T-helper 2 cell treated with Interferon-gamma antibody and Interleukin-4, amounts not matched to agents 5 μg/mL and 100 μg/mL, for 36 hours (primary cell): ENCODE data around the gene CYP19A1.

Experiments used
- DNase-seq: peaks from one replicate; pipeline ENCODE4 v3.0.0; 2021; ENCODE audit warnings: low spot score
- H3K27ac Mint-ChIP-seq: one replicate; pipeline ENCODE4 v1.8.0; 2021; ENCODE audit warnings: mild to moderate bottlenecking, mixed read lengths
- H3K27me3 Mint-ChIP-seq: one replicate; pipeline ENCODE4 v1.8.0; 2021; ENCODE audit warnings: low read depth, mixed read lengths
- H3K36me3 Mint-ChIP-seq: one replicate; pipeline ENCODE4 v1.8.0; 2021; ENCODE audit warnings: low read depth, mixed read lengths
- H3K4me1 Mint-ChIP-seq: one replicate; pipeline ENCODE4 v1.8.0; 2021; ENCODE audit warnings: low read depth, mixed read lengths
- H3K4me3 Mint-ChIP-seq: one replicate; pipeline ENCODE4 v1.8.0; 2022; ENCODE audit warnings: mild to moderate bottlenecking, moderate library complexity, mixed read lengths
- H3K9me3 Mint-ChIP-seq: one replicate; pipeline ENCODE4 v1.8.0; 2021; ENCODE audit warnings: mixed read lengths

Gene CYP19A1

GRCh38 chr15:51312166-51313073 is 26.0 kb downstream of the CYP19A1 start:
- no peak for DNase-seq
- H3K9me3 Mint-ChIP-seq, result no peaks in the 10 kb centered on the region
- H3K27me3 Mint-ChIP-seq, result peaks cover 8% of the 10 kb centered on the region
- no peaks in the 10 kb centered on the region for H3K4me1 Mint-ChIP-seq
- H3K36me3 Mint-ChIP-seq, result no peaks in the 10 kb centered on the region
- H3K27ac Mint-ChIP-seq, result no peak overlapping the region
- no peak overlapping the region for H3K4me3 Mint-ChIP-seq

GRCh38 chr15:51311510-51311909 is 26.9 kb downstream of the CYP19A1 start:
- no peaks in the 10 kb centered on the region for H3K4me1 Mint-ChIP-seq
- H3K27me3 Mint-ChIP-seq, result peaks cover 11% of the 10 kb centered on the region
- DNase-seq, result no peak
- no peaks in the 10 kb centered on the region for H3K9me3 Mint-ChIP-seq
- no peaks in the 10 kb centered on the region for H3K36me3 Mint-ChIP-seq
- no peak overlapping the region for H3K27ac Mint-ChIP-seq
- no peak overlapping the region for H3K4me3 Mint-ChIP-seq

DNA sequence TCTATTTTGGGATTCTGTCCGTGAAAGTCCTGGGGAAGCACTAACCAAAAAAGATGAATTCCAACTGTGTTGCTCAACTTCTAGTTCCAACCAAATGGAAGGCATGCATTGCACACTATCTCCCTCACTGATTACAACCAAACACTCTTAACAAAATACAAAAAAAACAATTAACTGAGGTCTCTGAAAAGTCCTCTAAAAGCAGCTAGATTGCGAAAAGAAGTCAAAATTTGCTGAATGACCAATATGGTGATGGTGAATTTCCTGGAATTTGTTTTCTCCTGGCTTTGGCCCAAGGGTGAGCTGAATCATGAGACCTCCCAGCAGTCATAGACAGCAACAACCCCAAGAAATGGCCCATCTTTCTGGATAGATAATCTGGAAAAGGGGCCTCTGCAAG is 28.3 kb downstream of the CYP19A1 start:
- DNase-seq, result no peak
- no peak overlapping the region for H3K27ac Mint-ChIP-seq
- H3K36me3 Mint-ChIP-seq, result no peaks in the 10 kb centered on the region
- no peaks in the 10 kb centered on the region for H3K4me1 Mint-ChIP-seq
- H3K9me3 Mint-ChIP-seq, result no peaks in the 10 kb centered on the region
- peaks cover 11% of the 10 kb centered on the region for H3K27me3 Mint-ChIP-seq
- H3K4me3 Mint-ChIP-seq, result no peak overlapping the region

- no peaks in the 10 kb centered on the region for H3K9me3 Mint-ChIP-seq
- peaks cover 21% of the 10 kb centered on the region for H3K27me3 Mint-ChIP-seq
- no peak overlapping the region for H3K4me3 Mint-ChIP-seq
- no peak for DNase-seq
- no peak overlapping the region for H3K27ac Mint-ChIP-seq
- H3K4me1 Mint-ChIP-seq, result no peaks in the 10 kb centered on the region
- H3K36me3 Mint-ChIP-seq, result no peaks in the 10 kb centered on the region
Measured at GRCh38 chr15:51307811-51308210, 30.6 kb downstream of the CYP19A1 start.

- Mint-ChIP-seq H3K27me3 (peaks cover 21% of the 10 kb centered on the region), H3K4me3 (no peak overlapping the region), H3K9me3 (no peaks in the 10 kb centered on the region), H3K4me1 (no peaks in the 10 kb centered on the region), H3K36me3 (no peaks in the 10 kb centered on the region), H3K27ac (no peak overlapping the region)
- no peak for DNase-seq
Measured at GRCh38 chr15:51307325-51307724, 31.1 kb downstream of the CYP19A1 start.

- Mint-ChIP-seq H3K4me3 (no peak overlapping the region), H3K36me3 (no peaks in the 10 kb centered on the region), H3K4me1 (no peaks in the 10 kb centered on the region), H3K27ac (no peak overlapping the region), H3K27me3 (peaks cover 16% of the 10 kb centered on the region), H3K9me3 (no peaks in the 10 kb centered on the region)
- DNase-seq, result no peak
Measured at GRCh38 chr15:51303462-51303980, 34.9 kb downstream of the CYP19A1 start.

DNA sequence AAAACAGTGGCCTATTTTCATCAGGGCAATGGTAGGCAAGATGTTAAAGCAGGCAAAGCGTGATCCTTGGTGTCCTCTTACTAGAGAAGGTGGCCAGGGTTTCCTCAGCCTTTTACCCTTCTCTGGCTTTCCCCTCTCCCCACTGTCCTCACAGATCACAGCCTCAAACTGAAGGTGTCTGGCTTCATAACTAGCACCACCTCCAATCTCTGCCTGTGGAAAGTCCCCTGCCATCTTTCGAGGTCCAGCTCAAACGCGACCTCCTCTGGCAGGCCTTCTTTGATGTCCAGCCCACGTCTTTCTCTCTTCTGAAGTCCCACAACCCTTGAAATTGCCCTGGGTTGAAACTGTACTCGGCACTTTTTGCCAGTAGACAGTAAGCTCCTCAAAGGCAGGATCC is 35.9 kb downstream of the CYP19A1 start:
- H3K27me3 Mint-ChIP-seq, result peaks cover 13% of the 10 kb centered on the region
- no peak overlapping the region for H3K27ac Mint-ChIP-seq
- H3K36me3 Mint-ChIP-seq, result no peaks in the 10 kb centered on the region
- DNase-seq, result no peak
- H3K9me3 Mint-ChIP-seq, result no peaks in the 10 kb centered on the region
- no peaks in the 10 kb centered on the region for H3K4me1 Mint-ChIP-seq
- no peak overlapping the region for H3K4me3 Mint-ChIP-seq

GRCh38 chr15:51299187-51300015 is 39.0 kb downstream of the CYP19A1 start:
- no peak overlapping the region for H3K4me3 Mint-ChIP-seq
- no peaks in the 10 kb centered on the region for H3K36me3 Mint-ChIP-seq
- no peak overlapping the region for H3K27ac Mint-ChIP-seq
- DNase-seq, result no peak
- no peaks in the 10 kb centered on the region for H3K4me1 Mint-ChIP-seq
- H3K9me3 Mint-ChIP-seq, result no peaks in the 10 kb centered on the region
- peaks cover 10% of the 10 kb centered on the region for H3K27me3 Mint-ChIP-seq

GRCh38 chr15:51298620-51299019 is 39.8 kb downstream of the CYP19A1 start:
- H3K4me1 Mint-ChIP-seq, result no peaks in the 10 kb centered on the region
- no peaks in the 10 kb centered on the region for H3K36me3 Mint-ChIP-seq
- no peak for DNase-seq
- H3K27me3 Mint-ChIP-seq, result peaks cover 5% of the 10 kb centered on the region
- H3K27ac Mint-ChIP-seq, result no peak overlapping the region
- H3K4me3 Mint-ChIP-seq, result no peak overlapping the region
- H3K9me3 Mint-ChIP-seq, result no peaks in the 10 kb centered on the region

DNA sequence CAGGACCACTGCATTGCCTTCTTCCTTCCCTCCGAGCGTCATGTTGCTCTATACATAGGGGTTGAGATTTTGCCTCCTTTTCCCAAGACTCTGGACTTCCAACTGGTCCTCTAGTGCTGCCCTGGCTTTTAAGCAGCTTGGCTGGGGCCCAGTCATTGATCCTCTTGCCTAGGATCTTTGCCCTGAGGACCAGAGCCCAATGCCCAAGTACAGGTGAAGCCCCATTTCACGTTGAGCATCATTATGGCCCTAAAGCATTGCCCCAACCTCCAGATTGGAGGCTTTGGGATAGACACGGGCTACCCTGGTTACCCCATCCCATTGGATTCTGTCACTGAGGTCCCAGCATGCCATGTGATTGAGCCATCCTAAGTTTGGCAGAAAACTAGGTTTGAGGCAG is 47.7 kb downstream of the CYP19A1 start:
- no peaks in the 10 kb centered on the region for H3K9me3 Mint-ChIP-seq
- no peak for DNase-seq
- H3K4me1 Mint-ChIP-seq, result no peaks in the 10 kb centered on the region
- peaks cover 6% of the 10 kb centered on the region for H3K27me3 Mint-ChIP-seq
- H3K36me3 Mint-ChIP-seq, result no peaks in the 10 kb centered on the region
- H3K27ac Mint-ChIP-seq, result no peak overlapping the region
- H3K4me3 Mint-ChIP-seq, result no peak overlapping the region

DNA sequence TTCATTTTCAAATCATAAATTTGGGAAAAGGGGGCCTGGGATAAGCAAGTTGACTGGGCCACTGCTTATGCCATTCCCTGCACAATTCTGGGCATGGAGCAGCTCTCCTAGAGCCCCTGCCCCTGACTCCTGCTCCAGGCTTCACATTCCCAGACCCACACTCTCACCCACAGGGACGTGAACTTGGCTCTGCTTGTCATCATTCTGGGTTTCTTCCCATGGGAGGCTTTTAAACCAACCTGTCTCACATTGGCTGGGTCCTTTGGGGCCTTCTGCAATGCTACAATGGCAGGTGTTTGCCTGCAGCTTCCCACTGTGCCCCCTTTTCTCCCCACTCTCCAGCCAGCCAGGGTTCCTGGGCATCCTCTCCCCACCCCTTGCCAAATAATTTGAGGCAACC is 49.1 kb downstream of the CYP19A1 start:
- Mint-ChIP-seq H3K36me3 (no peaks in the 10 kb centered on the region), H3K27me3 (peaks cover 9% of the 10 kb centered on the region), H3K9me3 (no peaks in the 10 kb centered on the region), H3K4me1 (no peaks in the 10 kb centered on the region), H3K4me3 (no peak overlapping the region), H3K27ac (no peak overlapping the region)
- no peak for DNase-seq

DNA sequence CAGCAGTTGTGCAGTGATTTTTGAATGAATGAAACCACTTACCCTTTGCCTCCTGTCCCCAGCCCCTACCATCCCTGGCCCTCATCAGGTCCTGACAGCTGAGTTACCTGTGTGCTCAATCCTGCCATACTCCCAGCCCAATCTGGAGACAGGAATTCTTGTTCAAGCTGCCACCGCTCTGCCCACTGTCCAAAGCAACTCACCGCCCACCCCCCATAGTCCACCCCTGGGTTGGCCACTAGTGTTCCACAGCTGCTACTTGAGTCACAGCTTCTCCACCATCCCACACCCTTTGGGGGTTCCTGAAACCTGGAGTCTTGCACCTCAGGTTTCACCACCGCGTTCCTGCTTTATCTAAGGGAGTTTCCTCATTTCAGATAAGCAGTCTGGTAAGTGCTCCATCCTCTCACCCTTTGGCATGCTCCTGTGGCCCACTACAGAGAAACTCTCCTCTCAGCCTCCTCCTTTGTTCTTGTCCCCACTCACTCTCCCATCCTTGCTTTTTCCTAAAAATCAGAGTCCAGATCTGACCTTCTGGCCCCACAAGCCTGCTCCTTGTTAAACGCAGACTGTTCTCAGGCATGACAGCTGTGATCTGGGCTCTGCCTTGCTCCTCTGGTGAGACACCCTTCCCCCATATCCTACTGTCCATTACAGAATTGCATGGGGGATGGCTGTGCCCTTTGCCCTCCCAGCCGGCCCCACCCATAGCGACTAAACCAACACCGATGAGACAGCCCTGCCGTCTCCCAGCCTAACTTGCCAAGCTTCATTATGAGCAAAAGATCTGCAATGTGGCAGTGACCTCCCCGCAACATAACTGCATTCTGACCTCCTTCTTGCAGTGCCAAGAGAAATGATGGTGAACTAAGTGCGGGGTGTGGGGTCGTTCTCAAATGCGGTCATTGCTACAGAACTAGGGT is 50.0 kb downstream of the CYP19A1 start:
- Mint-ChIP-seq H3K4me3 (no peak overlapping the region), H3K27ac (no peak overlapping the region), H3K36me3 (no peaks in the 10 kb centered on the region), H3K9me3 (no peaks in the 10 kb centered on the region), H3K27me3 (peaks cover 10% of the 10 kb centered on the region), H3K4me1 (no peaks in the 10 kb centered on the region)
- DNase-seq, result no peak

DNA sequence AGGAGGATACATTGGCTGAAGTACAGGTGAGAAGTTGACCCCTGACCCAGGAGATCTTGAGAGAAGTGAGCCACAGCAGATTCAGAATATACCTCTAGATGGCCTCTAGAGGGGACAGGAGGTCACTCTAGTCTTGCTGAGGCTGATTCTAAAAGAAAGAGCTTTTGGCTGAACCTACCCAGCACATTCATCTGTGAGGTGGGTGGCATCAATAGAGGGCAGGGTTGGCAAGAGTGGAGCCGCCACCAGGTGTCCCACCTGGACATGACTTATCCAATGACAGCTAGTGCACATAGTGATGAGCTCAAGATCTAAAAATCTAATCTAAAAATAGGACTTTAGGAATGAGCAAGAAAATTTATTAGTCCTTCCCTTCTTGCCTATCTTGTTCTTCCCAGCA is 51.6 kb downstream of the CYP19A1 start:
- Mint-ChIP-seq H3K4me1 (peaks cover 8% of the 10 kb centered on the region), H3K27me3 (peaks cover 10% of the 10 kb centered on the region), H3K9me3 (no peaks in the 10 kb centered on the region), H3K4me3 (no peak overlapping the region), H3K27ac (no peak overlapping the region), H3K36me3 (no peaks in the 10 kb centered on the region)
- DNase-seq, result no peak
